Upper lobe of left lung (tissue), 6 donors: ENCODE measurements around the gene ASTN2. TPM values are rescaled to one million over a fixed set of nuclear protein-coding genes. Genes with fewer than 3 reads are reported as not detected.
"Not testable (repeated sequence)": the region's sequence is repeated elsewhere in the genome, so short reads cannot be mapped to it uniquely, and the experiment has no call there.

Source experiments
- ATAC-seq, 2 donors: fragments of 200-7000 bp; cut with Tn5 transposase; one replicate each; pipeline ENCODE4 v1.9.1; 2022; ENCODE audit warnings: mild to moderate bottlenecking in 2 of 2, moderate library complexity in 2 of 2; ENCODE audit not compliant: low FRiP score in 2 of 2
- DNase-seq, 2 donors: peaks; one replicate each; pipeline ENCODE4 v3.0.0-alpha.2; 2019 to 2020
- H3K27ac ChIP-seq, 4 donors: fragments of 200-600 bp; sonication (generic); one replicate each; pipeline ENCODE4 v1.5.1; 2016 to 2019
- H3K27me3 ChIP-seq, 4 donors: fragments of 200-600 bp; sonication (generic); one replicate each; pipeline ENCODE4 v1.5.1; 2017 to 2019
- H3K36me3 ChIP-seq, 4 donors: fragments of 200-600 bp; sonication (generic); one replicate each; pipeline ENCODE4 v1.5.1; 2016 to 2019
- H3K4me1 ChIP-seq, 4 donors: fragments of 200-600 bp; sonication (generic); one replicate each; pipeline ENCODE4 v1.5.1; 2018 to 2019
- H3K4me3 ChIP-seq, 4 donors: fragments of 200-600 bp; sonication (generic); one replicate each; pipeline ENCODE4 v1.5.1; 2017 to 2019; ENCODE audit warnings: mild to moderate bottlenecking in 2 of 4, moderate library complexity in 1 of 4
- H3K9me3 ChIP-seq, 4 donors: fragments of 200-600 bp; sonication (generic); one replicate each; pipeline ENCODE4 v1.5.1; 2018 to 2019
- EP300 ChIP-seq, 4 donors: sonication (generic); formaldehyde crosslinking; IDR thresholded peaks; one replicate each; pipeline ENCODE4 v1.5.1; 2017; ENCODE audit warnings: antibody characterized with exemption in 4 of 4, control low read depth in 2 of 4
- POLR2A ChIP-seq, 4 donors: fragments of 450-650 bp; IDR thresholded peaks; one replicate each; pipeline ENCODE4 v1.5.1; 2016 to 2017; ENCODE audit warnings: antibody characterized with exemption in 4 of 4, mild to moderate bottlenecking in 2 of 4
- POLR2AphosphoS5 ChIP-seq, 2 donors: sonication (generic); formaldehyde crosslinking; IDR thresholded peaks; one replicate each; pipeline ENCODE4 v1.5.1; 2017; ENCODE audit warnings: antibody characterized with exemption in 2 of 2
- WGBS, 2 donors: methylation state at CpG; one replicate each; pipeline ENCODE4 v1.1.5; 2017 to 2018; 5-methylcytosine and 5-hydroxymethylcytosine counted together
- total RNA-seq, 6 donors: library from RNA; depleted of rRNA in 4 of 6; stranded (reverse); fragments of >200 nt in 4 of 6; gene quantifications; one replicate each; pipeline versions ENCODE4 v1.1.0 to v1.2.1, GENCODE V29; 2016 to 2021
- TF ChIP-seq, protein P1 (sequence below), 6 experiments: fragments of 450-650 bp in 4 of 6; fragments of 200-600 bp in 2 of 6; sonication (generic) in 2 of 6; IDR thresholded peaks; one replicate each; pipeline ENCODE4 v1.5.1; 2016 to 2019; ENCODE audit warnings: antibody characterized with exemption in 6 of 6
- donor health status: DM: no; HTN: no; CAD: no; lungs with moderate emphysema.
- donor health status: DM: no; HTN: yes; CAD: no; lungs with severe emphysema.

The ASTN2 gene
- total RNA-seq, 6 donors from 2014 or later: 2.0 to 7.5 (median 3.4) TPM

DNA sequence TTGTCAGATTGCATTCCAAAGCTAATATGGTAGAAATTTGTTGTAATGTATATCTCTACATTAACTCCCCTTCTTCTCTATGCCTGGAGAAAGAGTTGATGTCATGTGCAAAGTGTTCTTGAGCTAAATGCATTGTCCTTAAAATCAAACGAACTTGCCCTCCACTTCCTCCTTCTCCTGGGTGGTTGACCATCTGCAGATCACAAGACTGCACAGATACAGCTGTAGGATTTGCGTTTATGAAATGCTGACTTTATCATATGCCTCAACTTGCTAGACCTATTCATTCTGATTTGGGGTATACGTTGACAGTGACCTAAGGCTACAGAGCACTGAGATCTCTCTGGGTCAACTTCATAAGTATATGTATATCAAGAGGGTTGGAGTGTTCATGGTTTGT lies 719.4 kb downstream of the ASTN2 start:
- DNase-seq (no peak), ATAC-seq (peak in 1 of 2 donors; percentile 25)
- Histone ChIP-seq H3K27me3 (no peaks in the 10 kb centered on the region), H3K9me3 (no peaks in the 10 kb centered on the region), H3K4me1 (peaks cover 0 to 17% (median 8%) of the 10 kb centered on the region in 4 donors), H3K4me3 (no peak overlapping the region), H3K27ac (no peak overlapping the region), H3K36me3 (peaks cover 9 to 29% (median 22%) of the 10 kb centered on the region in 4 donors)
- 36 to 39% methylated on average over 3 of the region's 3 CpGs for WGBS, 2 donors
- TF ChIP-seq POLR2A (IDR thresholded peaks at IDR 0.05) (no peak), EP300 (IDR thresholded peaks at IDR 0.05) (no peak), POLR2AphosphoS5 (IDR thresholded peaks at IDR 0.05) (no peak)
- TF ChIP-seq, protein P1, sequence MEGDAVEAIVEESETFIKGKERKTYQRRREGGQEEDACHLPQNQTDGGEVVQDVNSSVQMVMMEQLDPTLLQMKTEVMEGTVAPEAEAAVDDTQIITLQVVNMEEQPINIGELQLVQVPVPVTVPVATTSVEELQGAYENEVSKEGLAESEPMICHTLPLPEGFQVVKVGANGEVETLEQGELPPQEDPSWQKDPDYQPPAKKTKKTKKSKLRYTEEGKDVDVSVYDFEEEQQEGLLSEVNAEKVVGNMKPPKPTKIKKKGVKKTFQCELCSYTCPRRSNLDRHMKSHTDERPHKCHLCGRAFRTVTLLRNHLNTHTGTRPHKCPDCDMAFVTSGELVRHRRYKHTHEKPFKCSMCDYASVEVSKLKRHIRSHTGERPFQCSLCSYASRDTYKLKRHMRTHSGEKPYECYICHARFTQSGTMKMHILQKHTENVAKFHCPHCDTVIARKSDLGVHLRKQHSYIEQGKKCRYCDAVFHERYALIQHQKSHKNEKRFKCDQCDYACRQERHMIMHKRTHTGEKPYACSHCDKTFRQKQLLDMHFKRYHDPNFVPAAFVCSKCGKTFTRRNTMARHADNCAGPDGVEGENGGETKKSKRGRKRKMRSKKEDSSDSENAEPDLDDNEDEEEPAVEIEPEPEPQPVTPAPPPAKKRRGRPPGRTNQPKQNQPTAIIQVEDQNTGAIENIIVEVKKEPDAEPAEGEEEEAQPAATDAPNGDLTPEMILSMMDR (IDR thresholded peaks at IDR 0.05): no peak

DNA sequence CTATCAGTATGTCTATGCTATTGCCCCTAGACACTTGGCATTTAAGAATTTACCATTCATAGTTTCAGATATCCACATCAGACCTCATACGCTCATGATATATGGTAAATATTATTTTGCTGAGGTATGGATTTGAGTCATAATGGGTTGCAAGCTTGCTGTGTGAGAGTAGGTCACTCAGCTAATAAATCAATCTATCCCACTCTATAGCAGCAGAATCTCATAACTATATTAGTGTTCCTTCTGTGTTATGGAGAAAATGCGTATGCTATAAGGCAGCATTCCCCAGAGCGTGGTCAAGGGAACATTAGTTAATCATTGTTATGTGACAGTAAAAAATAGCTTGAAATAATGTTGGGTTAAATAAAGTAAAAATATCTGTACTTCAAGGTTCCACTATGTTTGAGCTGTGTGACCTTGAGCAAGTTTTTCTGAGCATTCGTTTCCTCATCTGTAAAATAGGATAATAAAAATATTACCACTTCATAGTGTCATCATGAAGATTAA lies 720.0 kb downstream of the ASTN2 start:
- 92% methylated on average over 4 of the region's 4 CpGs for WGBS, 2 donors
- H3K9me3 ChIP-seq: no peaks in the 10 kb centered on the region
- no peaks in the 10 kb centered on the region for H3K27me3 ChIP-seq
- peaks cover 0 to 17% (median 8%) of the 10 kb centered on the region in 4 donors for H3K4me1 ChIP-seq
- H3K36me3 ChIP-seq: peaks cover 9 to 25% (median 20%) of the 10 kb centered on the region in 4 donors
- H3K27ac ChIP-seq: no peak overlapping the region
- TF ChIP-seq POLR2A (IDR thresholded peaks at IDR 0.05) (no peak), EP300 (IDR thresholded peaks at IDR 0.05) (no peak)
- no peak for ATAC-seq
- DNase-seq: no peak
- H3K4me3 ChIP-seq: no peak overlapping the region

DNA sequence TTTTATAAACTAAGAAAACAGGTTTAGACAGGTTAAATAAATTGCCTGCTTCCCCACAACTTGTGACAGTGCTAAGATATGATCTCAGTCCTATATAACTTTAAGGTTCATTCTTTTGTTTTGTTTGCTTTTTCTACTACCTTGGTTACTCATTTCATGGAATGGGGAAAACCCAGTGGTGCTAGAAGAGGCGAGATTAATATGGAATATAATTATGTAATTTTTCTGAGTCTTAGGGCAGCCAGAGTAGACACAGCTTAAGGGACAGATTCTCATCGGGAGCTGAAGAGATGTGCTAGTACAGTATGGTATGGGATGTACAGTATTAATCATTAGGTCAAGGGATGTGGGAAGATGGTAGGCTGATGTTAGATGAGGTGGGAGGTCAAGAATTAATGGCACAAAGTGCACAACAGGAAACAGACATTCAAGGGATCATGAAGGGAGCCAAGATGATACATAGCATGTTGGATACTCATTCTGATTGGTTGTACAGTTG lies 721.6 kb downstream of the ASTN2 start:
- Histone ChIP-seq H3K9me3 (no peaks in the 10 kb centered on the region), H3K27me3 (no peaks in the 10 kb centered on the region), H3K4me1 (peaks cover 10 to 28% (median 20%) of the 10 kb centered on the region in 4 donors), H3K27ac (no peak overlapping the region), H3K4me3 (no peak overlapping the region), H3K36me3 (peaks cover 1 to 9% (median 7%) of the 10 kb centered on the region in 4 donors)
- ATAC-seq: no peak
- DNase-seq: no peak
- 63 to 80% methylated on average over 2 of the region's 2 CpGs for WGBS, 2 donors
- TF ChIP-seq POLR2AphosphoS5 (IDR thresholded peaks at IDR 0.05) (no peak), EP300 (IDR thresholded peaks at IDR 0.05) (no peak), POLR2A (IDR thresholded peaks at IDR 0.05) (no peak)
- TF ChIP-seq, protein P1 (IDR thresholded peaks at IDR 0.05): no peak

DNA sequence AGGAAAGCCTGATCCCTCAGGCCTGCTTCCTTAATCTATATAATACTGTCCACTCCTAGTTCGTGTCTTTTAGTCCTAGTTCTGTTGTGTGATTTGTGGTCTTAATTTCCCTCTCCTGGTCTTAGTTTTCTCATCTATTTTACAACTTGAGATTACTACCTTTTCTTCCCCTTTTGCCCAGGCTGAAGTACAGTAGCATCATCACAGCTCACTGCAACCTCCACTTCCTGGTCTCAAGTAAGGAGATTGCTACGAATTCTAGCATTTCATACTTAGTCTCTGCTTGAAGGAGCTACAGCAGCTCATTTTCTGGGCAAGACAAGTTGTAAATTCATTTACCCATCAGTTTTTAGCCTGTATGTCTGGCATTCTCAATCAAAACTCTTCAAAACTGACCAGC lies 722.2 kb downstream of the ASTN2 start:
- Histone ChIP-seq H3K4me3 (no peak overlapping the region), H3K4me1 (peaks cover 15 to 34% (median 26%) of the 10 kb centered on the region in 4 donors), H3K9me3 (no peaks in the 10 kb centered on the region), H3K27me3 (no peaks in the 10 kb centered on the region), H3K27ac (no peak overlapping the region), H3K36me3 (peaks cover 0 to 2% (median under 1%) of the 10 kb centered on the region in 4 donors)
- DNase-seq (no peak), ATAC-seq (no peak)
- TF ChIP-seq POLR2A (IDR thresholded peaks at IDR 0.05) (no peak), POLR2AphosphoS5 (IDR thresholded peaks at IDR 0.05) (no peak), EP300 (IDR thresholded peaks at IDR 0.05) (no peak)
- TF ChIP-seq, protein P1 (IDR thresholded peaks at IDR 0.05): no peak
- 52 to 65% methylated on average over 2 of the region's 2 CpGs for WGBS, 2 donors

DNA sequence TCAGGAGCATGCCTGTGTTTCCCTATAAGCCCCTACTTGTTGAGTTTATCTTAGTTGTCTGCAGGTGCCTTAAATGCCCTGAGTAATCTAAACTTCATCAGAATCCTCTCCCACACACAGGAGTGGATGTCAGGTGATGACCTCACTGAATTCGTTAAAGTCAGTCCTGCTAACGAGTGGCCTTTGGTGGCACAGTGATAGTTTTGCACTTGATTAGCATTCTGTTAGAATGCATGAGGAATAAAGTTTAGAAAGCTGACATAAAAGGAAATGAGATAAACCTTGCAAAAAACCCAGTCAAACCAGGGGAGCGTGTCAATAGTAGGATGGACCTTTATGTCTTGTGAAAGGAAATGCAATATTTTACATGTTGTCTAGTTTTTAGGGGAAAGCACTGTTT lies 723.2 kb downstream of the ASTN2 start:
- TF ChIP-seq EP300 (IDR thresholded peaks at IDR 0.05): no peak
- TF ChIP-seq, protein P1 (IDR thresholded peaks at IDR 0.05): no peak
- TF ChIP-seq POLR2A (IDR thresholded peaks at IDR 0.05): no peak
- no peak for TF ChIP-seq POLR2AphosphoS5 (IDR thresholded peaks at IDR 0.05)
- peaks cover 16 to 38% (median 29%) of the 10 kb centered on the region in 4 donors for H3K4me1 ChIP-seq
- ATAC-seq: no peak

DNA sequence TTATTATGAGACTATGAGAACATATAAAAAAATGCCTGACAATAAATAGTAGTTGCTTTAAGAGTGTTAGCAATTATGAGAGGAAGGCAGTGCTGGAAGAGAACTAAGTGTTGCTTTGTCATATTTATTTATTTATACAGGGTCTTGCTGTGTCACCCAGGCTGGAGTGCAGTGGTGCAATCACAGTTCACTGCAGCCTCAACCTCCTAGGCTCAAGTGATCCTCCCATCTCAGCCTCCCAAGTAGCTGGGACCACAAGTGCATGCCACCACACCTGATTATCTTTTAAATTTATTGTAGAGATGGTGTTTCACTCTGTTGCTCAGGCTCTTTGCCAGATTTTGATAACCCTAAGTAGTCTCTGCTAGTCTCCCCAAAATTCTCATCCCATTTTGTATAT lies 724.1 kb downstream of the ASTN2 start:
- not testable (repeated sequence) for H3K27ac ChIP-seq, ATAC-seq, H3K27me3 ChIP-seq, H3K9me3 ChIP-seq, H3K36me3 ChIP-seq, H3K4me3 ChIP-seq, DNase-seq
- peaks cover 18 to 45% (median 34%) of the 10 kb centered on the region in 4 donors for H3K4me1 ChIP-seq

More for the DNA sequence above, 723.2 kb downstream of the ASTN2 start:
- 89 to 97% methylated on average over 3 of the region's 3 CpGs for WGBS, 2 donors
- no peaks in the 10 kb centered on the region for H3K36me3 ChIP-seq
- H3K27ac ChIP-seq: no peak overlapping the region
- H3K9me3 ChIP-seq: no peaks in the 10 kb centered on the region
- H3K27me3 ChIP-seq: no peaks in the 10 kb centered on the region
- no peak overlapping the region for H3K4me3 ChIP-seq
- DNase-seq: no peak
